Endothelial cell of hepatic sinusoid (primary cell): ENCODE measurements around the gene RPLP2.

Experiments used
- in situ Hi-C: cut with HindIII; loops from 2 replicates; pipeline ENCODE4 v1.10.0; 2017; ENCODE audit warnings: low sequenced_read_pairs

The RPLP2 gene

GRCh38 chr11:859394-860131, 49.8 kb downstream of the RPLP2 start:
- in situ Hi-C loops, result no loop called here

DNA sequence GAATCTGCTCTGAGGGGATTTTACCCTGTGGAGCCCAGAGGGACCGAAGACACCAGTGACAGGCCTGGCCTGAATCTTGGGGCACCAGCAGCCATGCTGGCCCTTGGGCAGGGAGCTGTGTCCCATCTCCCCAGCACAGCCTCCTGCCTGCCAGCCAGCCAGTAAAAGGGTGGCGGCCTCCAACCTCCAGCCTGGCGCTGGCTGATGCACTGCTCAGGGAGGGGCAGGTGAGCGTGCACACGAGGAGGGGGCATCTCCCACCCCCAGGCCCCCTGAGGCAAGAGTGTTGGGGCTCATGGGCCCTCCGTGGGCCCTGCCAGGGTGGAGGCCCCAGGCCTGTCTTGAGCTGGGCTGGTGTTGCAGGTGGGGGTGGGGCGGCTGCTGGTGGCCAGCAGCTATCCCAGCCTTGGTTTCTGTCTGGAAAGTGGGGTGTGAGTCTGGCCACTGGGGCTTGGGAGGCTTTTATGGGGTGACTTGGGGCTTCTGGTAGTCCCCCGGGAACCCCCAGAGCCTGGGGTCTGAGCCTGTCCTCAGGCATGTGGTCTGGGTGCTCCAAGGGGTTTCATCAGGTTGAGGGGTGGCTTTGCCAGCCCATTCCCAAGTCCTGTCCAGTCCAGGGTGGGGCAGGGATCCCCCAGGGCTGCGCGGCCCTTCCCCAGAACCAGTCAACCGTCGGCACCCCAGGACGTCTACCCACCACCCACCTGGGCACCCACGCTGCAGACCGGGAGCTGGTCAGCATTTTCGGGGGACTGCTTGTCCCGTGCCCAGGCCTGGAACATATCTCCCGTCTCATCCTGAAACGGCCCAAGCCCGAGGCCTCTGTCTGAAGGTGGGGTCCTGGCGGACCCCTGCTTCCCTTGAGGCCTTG, 50.7 kb downstream of the RPLP2 start:
- in situ Hi-C loops, result no loop called here

DNA sequence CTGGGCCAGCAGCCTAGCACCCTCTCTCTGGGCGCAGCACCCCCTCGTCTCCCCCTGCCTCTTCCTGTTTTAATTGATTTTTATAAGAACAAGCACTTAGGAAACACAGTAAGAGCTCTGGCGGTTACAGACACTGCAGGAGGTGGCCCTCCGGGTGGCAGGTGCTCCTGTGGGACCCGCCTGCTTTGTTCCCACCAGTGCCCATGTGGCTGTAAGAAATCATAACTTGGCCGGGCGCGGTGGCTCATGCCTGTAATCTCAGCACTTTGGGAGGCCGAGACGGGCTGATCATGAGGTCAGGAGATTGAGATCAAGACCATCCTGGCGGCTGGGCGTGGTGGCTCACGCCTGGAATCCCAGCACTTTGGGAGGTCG, 51.3 kb downstream of the RPLP2 start:
- in situ Hi-C loops, result no loop called here

DNA sequence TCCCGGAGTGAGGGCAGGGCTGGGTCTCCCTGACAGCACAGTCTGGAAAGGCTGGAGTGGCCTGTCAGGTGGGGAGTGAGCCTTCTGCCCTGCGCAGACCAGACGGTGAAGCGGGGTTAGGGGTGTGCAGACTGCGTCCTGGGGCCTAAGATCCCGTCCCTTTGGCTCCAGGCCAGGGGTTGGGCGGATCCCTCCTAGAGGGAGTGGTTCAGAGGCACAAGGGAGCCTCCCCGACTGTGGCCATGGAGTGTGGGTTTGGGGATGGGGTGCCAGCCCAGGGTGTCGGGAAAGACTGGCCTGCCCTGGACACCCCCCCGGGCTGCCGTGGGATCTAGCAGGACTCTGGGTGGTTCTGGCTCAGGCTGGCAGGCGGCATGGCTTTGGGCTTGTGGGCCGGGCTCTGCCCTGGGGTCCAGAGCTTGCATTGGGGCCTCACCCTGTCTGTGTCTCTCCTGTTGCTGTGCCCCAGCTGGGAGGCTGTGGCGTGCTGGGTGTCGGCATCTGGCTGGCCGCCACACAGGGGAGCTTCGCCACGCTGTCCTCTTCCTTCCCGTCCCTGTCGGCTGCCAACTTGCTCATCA, 52.4 kb downstream of the RPLP2 start:
- in situ Hi-C loops, result no loop called here
